Activated T-cell treated with anti-CD3 and anti-CD28 coated beads, Interleukin-2, amount 50 U/mL, for 24 hours (primary cell): ENCODE data around the gene HSPA4L.

Experiments used
- DNase-seq: peaks from one replicate; pipeline ENCODE4 v3.0.0-alpha.2; 2020
- H3K27ac Mint-ChIP-seq: 2 replicates; pipeline ENCODE4 v1.8.0; 2020; ENCODE audit warnings: mild to moderate bottlenecking, mixed read lengths
- H3K27me3 Mint-ChIP-seq: 2 replicates; pipeline ENCODE4 v1.8.0; 2020; ENCODE audit warnings: mixed read lengths
- H3K36me3 Mint-ChIP-seq: 2 replicates; pipeline ENCODE4 v1.8.0; 2020; ENCODE audit warnings: low read depth, mixed read lengths
- H3K4me1 Mint-ChIP-seq: 2 replicates; pipeline ENCODE4 v1.8.0; 2020; ENCODE audit warnings: low read depth, mixed read lengths
- H3K4me3 Mint-ChIP-seq: 2 replicates; pipeline ENCODE4 v1.8.0; 2020; ENCODE audit warnings: mild to moderate bottlenecking, moderate library complexity, mixed read lengths
- H3K9me3 Mint-ChIP-seq: 2 replicates; pipeline ENCODE4 v1.8.0; 2020; ENCODE audit warnings: mixed read lengths

HSPA4L gene

DNA sequence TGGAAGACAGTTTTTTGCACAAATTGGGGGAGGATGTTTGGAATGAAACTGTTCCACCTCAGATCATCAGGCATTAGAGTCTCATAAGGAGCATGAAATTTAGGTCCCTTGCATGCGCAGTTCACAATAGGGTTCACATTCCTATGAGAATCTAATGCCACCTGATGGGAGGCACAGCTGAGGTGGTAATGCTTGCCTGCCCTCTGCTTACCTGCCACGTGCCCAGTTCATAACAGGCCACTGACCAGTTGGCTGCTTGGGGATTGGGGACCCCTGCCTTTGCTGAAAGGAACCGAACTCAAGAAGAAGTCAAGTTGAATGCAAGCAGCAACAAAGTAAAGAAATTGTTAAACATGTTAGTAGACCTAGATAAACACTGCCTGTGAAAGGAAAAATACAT lies 4.6 kb upstream of the HSPA4L start:
- no peak overlapping the region for H3K4me3 Mint-ChIP-seq

GRCh38 chr4:127778102-127778501 lies 4.0 kb upstream of the HSPA4L start:
- H3K27me3 Mint-ChIP-seq = peaks cover 75% of the 10 kb centered on the region
- H3K4me1 Mint-ChIP-seq = peaks cover 16% of the 10 kb centered on the region
- no peak overlapping the region for H3K4me3 Mint-ChIP-seq
- no peaks in the 10 kb centered on the region for H3K36me3 Mint-ChIP-seq
- no peak overlapping the region for H3K27ac Mint-ChIP-seq
- H3K9me3 Mint-ChIP-seq = no peaks in the 10 kb centered on the region
- no peak for DNase-seq

More for the DNA sequence above, 4.6 kb upstream of the HSPA4L start:
- H3K4me1 Mint-ChIP-seq = peaks cover 9% of the 10 kb centered on the region
- H3K27ac Mint-ChIP-seq = no peak overlapping the region
- DNase-seq = no peak
- peaks cover 73% of the 10 kb centered on the region for H3K27me3 Mint-ChIP-seq
- no peaks in the 10 kb centered on the region for H3K36me3 Mint-ChIP-seq
- no peaks in the 10 kb centered on the region for H3K9me3 Mint-ChIP-seq

GRCh38 chr4:127780598-127780997 lies 1.5 kb upstream of the HSPA4L start:
- Mint-ChIP-seq H3K9me3 (no peaks in the 10 kb centered on the region), H3K36me3 (no peaks in the 10 kb centered on the region), H3K27ac (no peak overlapping the region), H3K4me1 (peaks cover 20% of the 10 kb centered on the region), H3K27me3 (peaks cover 81% of the 10 kb centered on the region), H3K4me3 (no peak overlapping the region)
- DNase-seq = no peak

- DNase-seq = no peak
- Mint-ChIP-seq H3K4me3 (peak overlapping the region; percentile 81), H3K36me3 (no peaks in the 10 kb centered on the region), H3K27me3 (peaks cover 77% of the 10 kb centered on the region), H3K27ac (no peak overlapping the region), H3K9me3 (no peaks in the 10 kb centered on the region), H3K4me1 (peaks cover 20% of the 10 kb centered on the region)
Observed at GRCh38 chr4:127781300-127782024, 660 bp upstream of the HSPA4L start.

GRCh38 chr4:127782025-127782274 lies 172 bp upstream of the HSPA4L start:
- H3K4me1 Mint-ChIP-seq = peaks cover 20% of the 10 kb centered on the region
- peaks cover 77% of the 10 kb centered on the region for H3K27me3 Mint-ChIP-seq
- no peak for DNase-seq
- no peaks in the 10 kb centered on the region for H3K9me3 Mint-ChIP-seq
- H3K27ac Mint-ChIP-seq = no peak overlapping the region
- H3K36me3 Mint-ChIP-seq = no peaks in the 10 kb centered on the region
- peak overlapping the region; percentile 81 for H3K4me3 Mint-ChIP-seq

DNA sequence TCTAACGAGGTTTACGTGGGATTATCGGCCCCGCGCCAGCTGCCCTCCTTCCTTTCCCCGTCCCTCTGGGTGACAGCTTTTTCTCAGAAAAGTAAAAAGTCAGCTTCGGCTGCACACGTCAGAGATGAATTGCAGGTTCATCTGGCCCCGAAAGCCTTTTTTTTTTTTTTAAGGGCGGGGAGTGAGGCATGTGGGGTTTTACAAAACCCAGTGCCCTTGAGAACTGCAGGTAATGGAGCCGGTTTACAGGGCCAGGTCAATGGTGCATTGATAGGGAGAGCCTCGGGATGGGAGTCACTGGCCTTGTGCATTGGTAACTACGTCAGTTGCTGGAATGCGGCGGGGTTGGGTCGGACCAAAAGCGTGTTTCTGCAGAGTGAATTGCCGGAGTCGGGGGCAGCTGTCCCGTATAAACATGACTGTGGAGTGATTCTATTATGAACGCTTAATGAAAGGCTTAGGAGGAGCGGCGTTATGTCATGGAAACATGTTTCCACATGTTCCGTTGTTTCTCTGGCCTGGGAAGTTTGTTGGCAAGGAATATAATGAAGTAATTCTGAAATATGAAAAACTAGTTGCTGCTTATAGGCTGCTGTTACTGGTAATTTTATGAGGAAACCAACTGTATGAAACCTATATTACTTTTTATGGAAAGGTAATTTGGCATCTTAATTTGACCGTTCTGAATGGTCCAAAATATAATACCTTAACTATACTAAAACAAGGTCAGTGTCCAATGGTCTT lies 1.1 kb downstream of the HSPA4L start:
- peak overlapping the region; percentile 81 for H3K4me3 Mint-ChIP-seq
- H3K9me3 Mint-ChIP-seq = no peaks in the 10 kb centered on the region
- peaks cover 20% of the 10 kb centered on the region for H3K4me1 Mint-ChIP-seq
- H3K27ac Mint-ChIP-seq = peak overlapping the region; percentile 88
- peak; percentile 30 for DNase-seq
- no peaks in the 10 kb centered on the region for H3K36me3 Mint-ChIP-seq
- peaks cover 66% of the 10 kb centered on the region for H3K27me3 Mint-ChIP-seq

GRCh38 chr4:127783955-127784770 lies 2.0 kb downstream of the HSPA4L start:
- H3K27ac Mint-ChIP-seq = no peak overlapping the region
- peaks cover 68% of the 10 kb centered on the region for H3K27me3 Mint-ChIP-seq
- no peaks in the 10 kb centered on the region for H3K9me3 Mint-ChIP-seq

DNA sequence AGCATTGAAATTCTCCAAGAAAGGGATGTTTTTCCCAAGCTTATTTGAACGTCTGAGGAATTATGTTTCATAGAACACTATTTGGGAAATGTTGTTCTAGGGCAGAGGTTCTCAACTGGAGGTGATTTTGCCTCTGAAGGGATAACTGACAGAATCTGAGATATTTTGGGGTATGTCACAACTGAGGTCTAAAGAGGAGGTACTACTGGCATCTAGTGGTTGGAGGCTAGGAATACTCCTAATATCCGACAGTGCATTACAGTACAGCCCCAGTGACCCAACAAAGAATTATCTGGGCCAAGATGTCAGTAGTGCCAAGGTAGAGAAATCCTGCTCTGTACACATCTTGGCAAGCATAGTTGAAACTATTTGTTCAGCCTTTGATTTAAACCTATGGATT lies 6.4 kb downstream of the HSPA4L start:
- no peak overlapping the region for H3K27ac Mint-ChIP-seq
- peaks cover 50% of the 10 kb centered on the region for H3K27me3 Mint-ChIP-seq
- DNase-seq = no peak
- no peaks in the 10 kb centered on the region for H3K36me3 Mint-ChIP-seq
- H3K9me3 Mint-ChIP-seq = no peaks in the 10 kb centered on the region
- H3K4me3 Mint-ChIP-seq = no peak overlapping the region
- peaks cover under 1% of the 10 kb centered on the region for H3K4me1 Mint-ChIP-seq

More at GRCh38 chr4:127783955-127784770, 2.0 kb downstream of the HSPA4L start:
- Mint-ChIP-seq H3K36me3 (no peaks in the 10 kb centered on the region), H3K4me1 (peaks cover 20% of the 10 kb centered on the region), H3K4me3 (no peak overlapping the region)
- no peak for DNase-seq

DNA sequence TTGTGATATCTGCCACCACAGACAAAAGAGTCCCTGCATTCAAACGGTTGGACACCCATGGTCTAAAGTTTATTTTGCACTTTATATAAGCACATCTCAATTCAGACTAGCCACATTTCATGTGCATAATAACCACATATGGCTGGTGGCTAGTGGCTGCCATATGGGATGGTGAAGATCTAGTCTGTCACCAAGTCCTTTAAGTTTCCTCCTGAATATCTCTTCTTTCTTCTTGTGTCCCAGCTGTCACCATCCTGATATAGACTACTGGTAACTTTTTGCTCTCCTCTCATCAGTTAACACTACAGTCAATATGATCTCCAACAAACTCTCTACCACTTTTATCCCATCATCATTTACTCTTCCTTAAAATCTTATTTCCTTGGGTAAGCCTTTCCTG lies 9.3 kb downstream of the HSPA4L start:
- Mint-ChIP-seq H3K36me3 (no peaks in the 10 kb centered on the region), H3K27me3 (peaks cover 43% of the 10 kb centered on the region), H3K9me3 (no peaks in the 10 kb centered on the region), H3K4me1 (no peaks in the 10 kb centered on the region), H3K27ac (no peak overlapping the region), H3K4me3 (no peak overlapping the region)
- no peak for DNase-seq

DNA sequence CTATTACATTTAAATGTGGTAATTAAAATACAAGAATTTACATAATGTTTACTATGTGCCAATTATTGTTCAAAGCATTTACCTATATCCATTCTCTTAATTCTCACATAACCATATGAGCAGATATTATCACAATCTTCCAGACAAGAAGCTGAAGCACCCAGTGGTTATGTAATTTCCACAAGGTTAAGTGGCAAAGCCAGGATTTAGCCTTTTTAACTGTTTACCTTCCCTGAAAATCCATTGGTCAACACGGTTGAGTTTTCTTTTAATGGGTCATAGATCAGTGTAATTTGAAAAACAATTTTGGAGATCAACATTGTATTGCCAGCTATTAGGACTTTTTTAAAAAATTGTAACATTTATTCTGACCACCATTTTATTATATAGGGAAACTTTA lies 11.4 kb downstream of the HSPA4L start:
- DNase-seq = no peak
- H3K9me3 Mint-ChIP-seq = no peaks in the 10 kb centered on the region
- no peak overlapping the region for H3K4me3 Mint-ChIP-seq
- H3K27me3 Mint-ChIP-seq = peaks cover 41% of the 10 kb centered on the region
- no peaks in the 10 kb centered on the region for H3K4me1 Mint-ChIP-seq
- H3K36me3 Mint-ChIP-seq = no peaks in the 10 kb centered on the region
- no peak overlapping the region for H3K27ac Mint-ChIP-seq

- Mint-ChIP-seq H3K4me1 (no peaks in the 10 kb centered on the region), H3K27me3 (peaks cover 22% of the 10 kb centered on the region), H3K9me3 (no peaks in the 10 kb centered on the region)
Observed at GRCh38 chr4:127799711-127800110, 17.6 kb downstream of the HSPA4L start.

DNA sequence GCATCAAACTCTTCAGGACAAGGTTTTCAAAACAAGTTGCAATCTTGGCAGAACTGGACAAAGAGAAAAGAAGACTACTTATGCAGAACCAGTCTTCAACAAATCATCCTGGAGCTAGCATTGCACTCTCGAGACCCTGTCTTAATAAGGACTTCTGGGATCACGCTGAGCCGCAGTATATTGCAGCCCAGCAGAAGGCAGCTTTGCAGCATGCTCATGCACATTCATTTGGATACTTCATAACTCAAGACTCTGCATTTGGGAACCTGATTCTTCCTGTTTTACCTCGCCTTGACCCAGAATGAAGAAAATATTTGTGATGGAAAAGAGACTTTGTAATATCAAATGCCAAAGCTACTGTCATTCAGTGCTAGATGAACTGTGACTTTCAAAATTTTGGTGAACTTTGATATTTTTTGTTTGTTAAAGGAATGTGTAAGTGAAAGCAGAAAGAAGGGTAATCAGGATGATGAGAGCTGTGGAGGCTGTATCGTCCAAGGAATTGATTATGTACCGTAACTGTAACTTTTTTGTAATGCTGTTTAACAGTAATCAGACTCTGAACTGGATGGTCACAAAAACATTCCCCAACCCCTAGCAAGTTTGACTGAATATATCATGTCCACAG lies 27.2 kb downstream of the HSPA4L start:
- H3K27me3 Mint-ChIP-seq = peaks cover 9% of the 10 kb centered on the region
- no peak for DNase-seq
- H3K9me3 Mint-ChIP-seq = no peaks in the 10 kb centered on the region
- no peak overlapping the region for H3K27ac Mint-ChIP-seq
- H3K4me1 Mint-ChIP-seq = no peaks in the 10 kb centered on the region
- no peak overlapping the region for H3K4me3 Mint-ChIP-seq
- H3K36me3 Mint-ChIP-seq = no peaks in the 10 kb centered on the region

More at GRCh38 chr4:127799711-127800110, 17.6 kb downstream of the HSPA4L start:
- Mint-ChIP-seq H3K27ac (no peak overlapping the region), H3K4me3 (no peak overlapping the region), H3K36me3 (no peaks in the 10 kb centered on the region)
- no peak for DNase-seq

DNA sequence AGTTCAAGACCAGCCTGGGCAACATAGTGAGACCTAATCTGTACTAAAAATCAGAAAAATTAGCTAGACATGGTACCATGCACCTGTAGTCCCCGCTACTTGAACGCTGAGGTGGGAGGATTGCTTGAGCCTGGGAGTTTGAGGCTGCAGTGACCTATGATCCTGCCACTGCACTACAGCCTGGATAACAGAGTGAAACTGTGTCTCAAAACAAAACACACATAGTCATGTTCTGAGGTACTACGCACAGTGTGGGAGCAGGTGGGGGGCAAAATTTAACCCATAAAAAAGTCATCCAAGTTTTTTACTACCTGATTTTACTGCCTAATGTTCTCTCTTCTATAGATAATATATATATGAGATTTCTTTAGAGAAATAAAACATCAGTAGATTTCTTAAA lies 28.4 kb downstream of the HSPA4L start:
- Mint-ChIP-seq H3K9me3 (no peaks in the 10 kb centered on the region), H3K27ac (no peak overlapping the region)

GRCh38 chr4:127822430-127822829 lies 40.3 kb downstream of the HSPA4L start:
- H3K36me3 Mint-ChIP-seq = no peaks in the 10 kb centered on the region
- no peak overlapping the region for H3K4me3 Mint-ChIP-seq
- H3K9me3 Mint-ChIP-seq = no peaks in the 10 kb centered on the region
- no peak overlapping the region for H3K27ac Mint-ChIP-seq
- H3K27me3 Mint-ChIP-seq = peaks cover 17% of the 10 kb centered on the region
- DNase-seq = no peak
- no peaks in the 10 kb centered on the region for H3K4me1 Mint-ChIP-seq

More for the DNA sequence above, 28.4 kb downstream of the HSPA4L start:
- Mint-ChIP-seq H3K4me1 (no peaks in the 10 kb centered on the region), H3K36me3 (no peaks in the 10 kb centered on the region), H3K27me3 (peaks cover 9% of the 10 kb centered on the region), H3K4me3 (no peak overlapping the region)
- no peak for DNase-seq
